ENCODE results near the gene TRERF1. TPM values are rescaled to one million over a fixed set of nuclear protein-coding genes. Genes with fewer than 3 reads are reported as not detected.
A peak's percentile ranks its signal among the peaks of the same experiment; 100 is the strongest.

The TRERF1 gene
- total RNA-seq, 4 donors from 2014 or later = 6.9 to 12.1 (median 8.8) TPM

DNA sequence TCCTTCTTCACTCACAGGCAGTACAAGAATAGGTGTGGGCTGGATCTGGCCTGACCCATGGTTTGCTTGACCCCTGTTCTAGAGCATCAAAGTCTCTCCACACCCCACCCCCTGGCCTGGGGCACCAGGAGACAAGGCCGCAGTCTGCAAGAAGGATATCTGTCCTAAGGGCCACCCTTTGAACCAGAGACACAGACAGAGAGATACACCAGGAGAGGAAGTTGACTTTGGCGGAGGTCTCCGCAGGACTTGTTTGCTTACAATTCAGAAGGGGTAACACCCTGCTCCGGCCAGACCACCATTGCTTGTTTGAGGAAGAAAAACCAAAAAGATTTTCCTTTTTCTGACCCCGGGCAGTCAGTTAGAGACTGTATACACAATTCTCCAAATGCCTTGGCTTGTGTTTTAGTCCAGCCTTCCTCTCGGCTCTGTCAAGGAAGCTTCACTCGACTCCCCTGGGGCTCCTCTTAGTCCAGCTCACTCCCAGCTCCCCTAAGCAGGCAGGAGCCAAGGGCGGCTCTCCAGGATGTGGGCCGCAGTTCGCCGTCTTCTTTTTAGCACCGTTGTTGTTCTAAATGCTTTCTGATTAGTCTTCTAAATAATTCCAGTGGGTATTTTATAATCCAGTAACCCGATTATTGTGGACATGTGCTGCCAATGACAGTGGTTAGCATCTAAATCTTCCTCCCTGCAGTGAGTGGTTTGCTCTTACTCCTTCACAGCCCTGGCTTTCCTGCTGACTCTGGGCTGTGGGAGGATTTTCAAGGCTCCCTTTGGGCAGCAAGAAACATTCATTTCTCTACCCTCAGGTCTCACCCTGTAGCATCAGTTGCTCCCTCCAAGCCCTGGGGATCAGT is 175.5 kb downstream of the TRERF1 start:
- H3K4me3 ChIP-seq (ENCODE audit: low read depth, poor library complexity, severe bottlenecking) = no peak overlapping the region
- TF ChIP-seq, protein P1, sequence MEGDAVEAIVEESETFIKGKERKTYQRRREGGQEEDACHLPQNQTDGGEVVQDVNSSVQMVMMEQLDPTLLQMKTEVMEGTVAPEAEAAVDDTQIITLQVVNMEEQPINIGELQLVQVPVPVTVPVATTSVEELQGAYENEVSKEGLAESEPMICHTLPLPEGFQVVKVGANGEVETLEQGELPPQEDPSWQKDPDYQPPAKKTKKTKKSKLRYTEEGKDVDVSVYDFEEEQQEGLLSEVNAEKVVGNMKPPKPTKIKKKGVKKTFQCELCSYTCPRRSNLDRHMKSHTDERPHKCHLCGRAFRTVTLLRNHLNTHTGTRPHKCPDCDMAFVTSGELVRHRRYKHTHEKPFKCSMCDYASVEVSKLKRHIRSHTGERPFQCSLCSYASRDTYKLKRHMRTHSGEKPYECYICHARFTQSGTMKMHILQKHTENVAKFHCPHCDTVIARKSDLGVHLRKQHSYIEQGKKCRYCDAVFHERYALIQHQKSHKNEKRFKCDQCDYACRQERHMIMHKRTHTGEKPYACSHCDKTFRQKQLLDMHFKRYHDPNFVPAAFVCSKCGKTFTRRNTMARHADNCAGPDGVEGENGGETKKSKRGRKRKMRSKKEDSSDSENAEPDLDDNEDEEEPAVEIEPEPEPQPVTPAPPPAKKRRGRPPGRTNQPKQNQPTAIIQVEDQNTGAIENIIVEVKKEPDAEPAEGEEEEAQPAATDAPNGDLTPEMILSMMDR (IDR thresholded peaks at IDR 0.05) = no peak
- no peak for TF ChIP-seq POLR2A (IDR thresholded peaks at IDR 0.05)
- intact Hi-C loops (cut with DNase I; ENCODE audit: low total_unique reads) = no loop called here
- 65 to 70% methylated on average over 13 of the region's 13 CpGs for WGBS, 2 donors
- DNase-seq (ENCODE audit: low spot score in 2 of 2) = peak in 1 of 2 donors; percentile 65

DNA sequence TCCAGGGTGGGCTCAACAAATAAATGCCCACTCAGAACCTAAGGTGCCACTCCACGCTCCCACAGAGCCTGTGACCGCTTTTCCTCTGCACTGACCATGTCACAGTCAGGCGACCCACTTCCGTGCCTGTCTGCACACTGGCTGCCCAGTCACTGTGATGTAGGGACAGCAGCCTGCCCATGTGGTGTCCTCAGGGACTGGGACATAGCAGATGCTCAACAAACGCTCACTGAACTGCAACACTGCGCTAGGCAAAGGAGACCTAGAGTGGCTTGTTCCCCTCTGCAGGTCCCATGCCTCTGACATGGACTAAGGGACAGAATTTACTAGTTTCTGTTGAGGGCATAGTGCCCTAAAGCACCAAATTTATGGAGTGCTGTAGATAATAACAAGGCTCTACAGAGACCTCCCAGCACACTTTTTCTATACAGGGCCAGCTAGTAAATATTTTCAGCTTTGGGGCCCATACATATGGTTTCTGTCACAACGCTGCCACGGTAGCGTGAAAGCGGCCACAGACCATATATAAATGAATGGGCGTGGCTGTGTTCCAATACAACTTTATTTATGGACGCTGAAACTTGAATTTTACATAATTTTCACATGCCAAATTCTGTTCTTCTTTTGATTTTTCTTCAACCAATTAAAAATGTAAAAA is 176.2 kb downstream of the TRERF1 start:
- TF ChIP-seq, protein P1 (IDR thresholded peaks at IDR 0.05) = no peak
- TF ChIP-seq POLR2A (IDR thresholded peaks at IDR 0.05) = no peak
- no peak overlapping the region for H3K4me3 ChIP-seq (ENCODE audit: low read depth, poor library complexity, severe bottlenecking)
- 88 to 91% methylated on average over 12 of the region's 12 CpGs for WGBS, 2 donors
- intact Hi-C loops (cut with DNase I; ENCODE audit: low total_unique reads) = no loop called here
- DNase-seq (ENCODE audit: low spot score in 2 of 2) = peak in 1 of 2 donors; percentile 40

DNA sequence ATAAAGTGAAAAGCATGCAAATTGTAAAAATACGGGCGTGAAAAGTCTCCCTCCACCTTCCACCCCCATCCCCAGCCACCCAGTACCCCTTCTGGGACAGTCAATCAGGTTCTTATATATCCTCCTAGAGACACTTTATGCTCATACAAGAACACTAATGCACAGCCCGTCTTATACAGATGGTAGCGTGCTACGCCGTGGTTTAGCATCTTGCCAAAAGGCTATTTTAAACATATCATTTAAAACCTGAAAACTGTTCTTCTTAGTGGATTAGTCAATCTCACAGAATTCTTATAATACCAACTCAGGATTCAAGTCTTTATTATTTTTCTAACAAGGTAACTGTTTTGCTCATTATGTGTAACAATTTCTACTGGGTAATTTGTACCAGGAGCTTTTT is 176.8 kb downstream of the TRERF1 start:
- DNase-seq (ENCODE audit: low spot score in 2 of 2) = peak in 1 of 2 donors; percentile 36
- WGBS, 2 donors = 96% methylated on average over 6 of the region's 6 CpGs
- intact Hi-C loops (cut with DNase I; ENCODE audit: low total_unique reads) = no loop called here
- H3K4me3 ChIP-seq (ENCODE audit: low read depth, poor library complexity, severe bottlenecking) = no peak overlapping the region
- TF ChIP-seq POLR2A (IDR thresholded peaks at IDR 0.05) = no peak
- TF ChIP-seq, protein P1 (IDR thresholded peaks at IDR 0.05) = no peak

DNA sequence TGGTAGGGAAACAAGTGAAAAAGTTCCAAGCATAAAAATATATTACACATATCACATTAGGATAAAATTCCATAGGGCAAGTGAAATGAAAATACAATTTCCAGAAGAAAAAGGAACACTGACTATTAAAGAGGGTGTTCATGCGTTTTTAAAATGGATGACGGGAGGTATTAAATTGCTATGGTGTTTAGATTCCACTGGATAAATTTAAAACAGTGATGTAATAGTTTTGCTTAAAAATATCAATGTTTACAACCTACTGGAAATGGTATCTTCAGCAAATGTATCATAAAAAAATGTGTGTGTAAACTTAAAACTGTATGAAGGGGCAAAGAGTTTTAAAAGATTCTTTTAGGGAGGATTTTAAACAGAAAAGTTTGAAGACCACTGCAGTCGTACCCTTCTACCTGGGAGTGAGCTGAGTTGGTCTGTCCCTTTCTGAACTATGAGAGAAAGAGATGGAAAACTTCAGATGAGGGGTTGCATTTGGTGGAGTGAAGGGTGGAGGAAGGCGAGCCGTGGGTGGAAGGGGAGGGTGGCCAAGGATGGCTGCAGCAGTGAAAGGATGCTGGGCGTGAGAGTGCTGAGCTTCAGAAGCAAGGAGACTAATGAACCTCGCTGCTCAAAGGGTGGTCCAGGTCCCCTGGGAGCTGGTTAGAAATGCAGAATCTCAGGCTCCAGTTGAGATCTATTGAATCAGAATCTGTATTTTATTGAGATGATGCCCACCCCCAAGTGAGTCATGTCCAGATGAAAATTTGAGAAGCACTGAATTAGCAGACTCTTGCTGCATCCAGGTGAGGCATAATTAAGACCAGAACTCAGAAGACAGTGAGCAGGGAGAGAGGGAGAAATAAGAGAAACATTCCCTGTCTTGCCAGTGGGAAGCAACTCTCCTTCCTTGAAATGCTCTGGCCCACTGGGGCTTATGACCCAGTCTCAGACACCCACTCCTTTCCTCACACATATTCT is 179.6 kb downstream of the TRERF1 start:
- TF ChIP-seq POLR2A (IDR thresholded peaks at IDR 0.05) = no peak
- TF ChIP-seq, protein P1 (IDR thresholded peaks at IDR 0.05) = no peak
- intact Hi-C loops (cut with DNase I; ENCODE audit: low total_unique reads) = no loop called here
- peak in 1 of 2 donors; percentile 32 for DNase-seq (ENCODE audit: low spot score in 2 of 2)
- H3K4me3 ChIP-seq (ENCODE audit: low read depth, poor library complexity, severe bottlenecking) = no peak overlapping the region
- WGBS, 2 donors = 79 to 83% methylated on average over 7 of the region's 7 CpGs

DNA sequence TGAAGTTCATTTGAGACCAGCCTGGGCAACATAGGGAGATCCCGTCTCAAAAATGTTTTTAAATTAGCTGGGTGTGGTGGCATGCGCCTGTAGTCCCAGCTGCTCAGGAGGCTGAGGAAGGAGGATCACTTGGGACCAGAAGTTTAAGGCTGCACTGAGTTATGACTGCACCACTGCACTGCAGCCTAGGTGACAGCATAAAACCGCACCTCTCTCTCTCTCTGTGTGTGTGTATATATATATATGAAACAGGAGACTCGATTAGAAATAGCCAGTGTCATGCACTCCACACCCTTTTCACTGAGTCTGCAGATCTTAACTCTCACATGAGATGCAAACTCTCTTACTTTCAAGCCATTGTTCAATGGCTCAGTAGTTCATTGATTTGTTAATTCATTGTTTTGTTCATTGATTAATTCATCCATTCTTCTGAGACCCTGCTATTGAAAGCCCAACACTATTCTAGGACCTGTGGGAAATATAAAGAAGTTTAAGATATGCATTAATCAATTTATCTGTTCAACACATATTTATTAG is 181.7 kb downstream of the TRERF1 start:
- DNase-seq (ENCODE audit: low spot score in 2 of 2) = no peak
- no peak overlapping the region for H3K4me3 ChIP-seq (ENCODE audit: low read depth, poor library complexity, severe bottlenecking)
- TF ChIP-seq, protein P1 (IDR thresholded peaks at IDR 0.05) = no peak
- TF ChIP-seq POLR2A (IDR thresholded peaks at IDR 0.05) = no peak
- intact Hi-C loops (cut with DNase I; ENCODE audit: low total_unique reads) = loop anchor here (10.0 kb wide), 1 partner anchor 245 kb away; no protein-coding TSS in a partner anchor
- 89 to 91% methylated on average over 4 of the region's 4 CpGs for WGBS, 2 donors

Measured in lower leg skin (tissue), 4 donors.